GM10248 (cell line): ENCODE measurements around the gene UCN3.

ENCODE experiments used
- CTCF ChIA-PET: fragments of 300-600 bp; sonication (Branson Sonifier 250); formaldehyde crosslinking; extraction: SDS; loops from one replicate; lab custom pipeline; 2021; ENCODE audit warnings: antibody characterized with exemption; lab: Yijun Ruan, JAX
- POLR2A ChIA-PET: fragments of 350-650 bp; sonication (Branson Sonifier 250); formaldehyde crosslinking; extraction: SDS; loops from one replicate; lab custom pipeline; 2020; ENCODE audit warnings: antibody characterized with exemption; lab: Yijun Ruan, JAX
- DNase-seq: peaks from one replicate; pipeline ENCODE4 v3.0.0; 2012; ENCODE audit errors: extremely low spot score
- TF ChIP-seq, protein P1 (sequence below): IDR thresholded peaks from 2 replicates; pipeline ENCODE4 v1.5.1; 2012; ENCODE audit warnings: mild to moderate bottlenecking, low read depth; ENCODE audit errors: extremely low read depth, missing control alignments, control extremely low read depth

UCN3 gene

DNA sequence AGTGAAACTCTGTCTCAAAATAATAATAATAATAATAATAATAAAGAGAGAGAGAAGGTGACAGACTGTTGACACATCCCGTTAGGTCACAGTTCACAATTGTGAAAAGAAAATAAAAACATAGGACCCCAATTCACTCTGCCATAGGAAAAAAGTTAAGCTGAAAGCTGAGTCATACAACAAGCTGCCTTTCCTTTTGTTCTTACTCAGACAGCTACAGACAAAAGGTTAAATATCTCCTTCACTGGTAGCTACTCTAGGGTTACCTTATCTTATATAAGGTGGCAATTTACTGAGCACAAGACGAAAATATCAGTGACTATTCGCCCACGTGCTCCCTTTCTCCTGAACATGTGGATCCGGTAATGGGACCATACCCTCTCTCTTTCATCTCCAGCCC is 22.4 kb downstream of the UCN3 start:
- ChIA-PET POLR2A (no interaction called here), CTCF (interaction anchor here (0.8 to 1.0 kb wide), 3 partner anchors 18 to 537 kb away, joined by 3 read pairs; no protein-coding TSS in a partner anchor)
- TF ChIP-seq, protein P1, sequence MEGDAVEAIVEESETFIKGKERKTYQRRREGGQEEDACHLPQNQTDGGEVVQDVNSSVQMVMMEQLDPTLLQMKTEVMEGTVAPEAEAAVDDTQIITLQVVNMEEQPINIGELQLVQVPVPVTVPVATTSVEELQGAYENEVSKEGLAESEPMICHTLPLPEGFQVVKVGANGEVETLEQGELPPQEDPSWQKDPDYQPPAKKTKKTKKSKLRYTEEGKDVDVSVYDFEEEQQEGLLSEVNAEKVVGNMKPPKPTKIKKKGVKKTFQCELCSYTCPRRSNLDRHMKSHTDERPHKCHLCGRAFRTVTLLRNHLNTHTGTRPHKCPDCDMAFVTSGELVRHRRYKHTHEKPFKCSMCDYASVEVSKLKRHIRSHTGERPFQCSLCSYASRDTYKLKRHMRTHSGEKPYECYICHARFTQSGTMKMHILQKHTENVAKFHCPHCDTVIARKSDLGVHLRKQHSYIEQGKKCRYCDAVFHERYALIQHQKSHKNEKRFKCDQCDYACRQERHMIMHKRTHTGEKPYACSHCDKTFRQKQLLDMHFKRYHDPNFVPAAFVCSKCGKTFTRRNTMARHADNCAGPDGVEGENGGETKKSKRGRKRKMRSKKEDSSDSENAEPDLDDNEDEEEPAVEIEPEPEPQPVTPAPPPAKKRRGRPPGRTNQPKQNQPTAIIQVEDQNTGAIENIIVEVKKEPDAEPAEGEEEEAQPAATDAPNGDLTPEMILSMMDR: no peak
- DNase-seq: no peak

GRCh38 chr10:5390607-5391205 is 25.9 kb downstream of the UCN3 start:
- no peak for DNase-seq
- POLR2A ChIA-PET: no interaction called here
- CTCF ChIA-PET: no interaction called here
- TF ChIP-seq, protein P1: no peak

GRCh38 chr10:5391790-5392189 is 27.0 kb downstream of the UCN3 start:
- no peak for DNase-seq
- TF ChIP-seq, protein P1: no peak
- ChIA-PET CTCF (interaction anchor here (1.6 kb wide), 1 partner anchor 11 kb away, joined by 4 read pairs; no protein-coding TSS in a partner anchor), POLR2A (no interaction called here)

DNA sequence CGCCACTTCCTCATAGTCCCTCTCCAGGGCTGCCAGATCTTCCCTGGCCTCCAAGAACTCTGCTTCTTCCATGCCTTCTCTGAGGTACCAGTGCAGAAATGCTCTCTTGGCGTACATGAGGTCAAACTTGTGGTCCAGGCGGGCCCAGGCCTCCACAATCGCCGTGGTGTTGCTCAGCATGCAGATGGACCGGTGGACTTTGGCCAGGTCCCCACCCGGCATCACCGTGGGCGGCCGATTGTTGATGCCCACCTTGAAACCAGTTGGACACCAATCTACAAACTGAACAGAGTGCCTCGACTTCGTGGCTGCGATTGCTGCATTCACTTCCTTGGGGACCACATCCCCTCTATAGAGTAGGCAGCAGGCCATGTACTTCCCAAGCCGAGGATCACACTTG is 28.8 kb downstream of the UCN3 start:
- ChIA-PET CTCF (interaction anchor here (1.0 kb wide), 1 partner anchor 9 kb away, joined by 3 read pairs; no protein-coding TSS in a partner anchor), POLR2A (no interaction called here)
- TF ChIP-seq, protein P1: no peak
- DNase-seq: no peak

DNA sequence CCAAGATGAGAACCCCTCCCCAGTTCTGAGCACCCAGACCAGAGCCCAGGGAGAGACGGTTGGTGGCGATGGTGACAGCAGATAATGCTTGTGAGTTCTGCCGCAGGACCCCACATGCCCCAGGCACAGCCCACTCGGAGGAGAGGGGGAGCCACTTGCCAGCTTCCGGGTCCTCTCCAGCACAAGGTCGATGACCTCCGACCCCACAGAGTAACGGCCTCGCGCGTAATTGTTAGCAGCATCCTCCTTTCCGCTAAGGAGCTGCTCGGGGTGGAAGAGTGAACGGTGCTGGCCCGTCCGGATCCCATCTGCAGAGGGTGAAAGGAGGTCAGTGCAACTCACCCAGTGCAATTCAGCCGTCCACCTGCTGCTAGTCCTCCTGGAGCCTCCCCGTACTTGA is 30.4 kb downstream of the UCN3 start:
- no peak for DNase-seq
- CTCF ChIA-PET: interaction anchor here (1.0 to 1.6 kb wide), 3 partner anchors 9 to 235 kb away, joined by 3 to 4 read pairs (median 4); no protein-coding TSS in a partner anchor
- POLR2A ChIA-PET: no interaction called here
- TF ChIP-seq, protein P1: no peak

- ChIA-PET CTCF (interaction anchor here (1.4 to 1.5 kb wide), 2 partner anchors 13 to 16 kb away, joined by 3 to 4 read pairs; no protein-coding TSS in a partner anchor), POLR2A (no interaction called here)
- no peak for DNase-seq
- TF ChIP-seq, protein P1: no peak
Observed at GRCh38 chr10:5396556-5397300, 32.0 kb downstream of the UCN3 start.
